AG10803 (cell line): ENCODE measurements around the gene KCNK6.
A peak's percentile ranks its signal among the peaks of the same experiment; 100 is the strongest.

Experiments
- DNase-seq: peaks from one replicate; pipeline ENCODE4 v3.0.0; 2010; ENCODE audit warnings: low read depth
- H3K4me3 ChIP-seq: 2 replicates; pipeline ENCODE4 v1.5.1; 2011; ENCODE audit warnings: mild to moderate bottlenecking, low read length, control low read depth
- CTCF ChIP-seq: conservative IDR thresholded peaks from 2 replicates; pipeline ENCODE4 v1.5.1; 2011; ENCODE audit warnings: mild to moderate bottlenecking, low read length, control low read depth, inconsistent platforms

Gene KCNK6

GRCh38 chr19:38373907-38374331, 54.3 kb downstream of the KCNK6 start:
- no peak for TF ChIP-seq CTCF
- no peak for DNase-seq
- H3K4me3 ChIP-seq = peak overlapping the region; percentile 62

DNA sequence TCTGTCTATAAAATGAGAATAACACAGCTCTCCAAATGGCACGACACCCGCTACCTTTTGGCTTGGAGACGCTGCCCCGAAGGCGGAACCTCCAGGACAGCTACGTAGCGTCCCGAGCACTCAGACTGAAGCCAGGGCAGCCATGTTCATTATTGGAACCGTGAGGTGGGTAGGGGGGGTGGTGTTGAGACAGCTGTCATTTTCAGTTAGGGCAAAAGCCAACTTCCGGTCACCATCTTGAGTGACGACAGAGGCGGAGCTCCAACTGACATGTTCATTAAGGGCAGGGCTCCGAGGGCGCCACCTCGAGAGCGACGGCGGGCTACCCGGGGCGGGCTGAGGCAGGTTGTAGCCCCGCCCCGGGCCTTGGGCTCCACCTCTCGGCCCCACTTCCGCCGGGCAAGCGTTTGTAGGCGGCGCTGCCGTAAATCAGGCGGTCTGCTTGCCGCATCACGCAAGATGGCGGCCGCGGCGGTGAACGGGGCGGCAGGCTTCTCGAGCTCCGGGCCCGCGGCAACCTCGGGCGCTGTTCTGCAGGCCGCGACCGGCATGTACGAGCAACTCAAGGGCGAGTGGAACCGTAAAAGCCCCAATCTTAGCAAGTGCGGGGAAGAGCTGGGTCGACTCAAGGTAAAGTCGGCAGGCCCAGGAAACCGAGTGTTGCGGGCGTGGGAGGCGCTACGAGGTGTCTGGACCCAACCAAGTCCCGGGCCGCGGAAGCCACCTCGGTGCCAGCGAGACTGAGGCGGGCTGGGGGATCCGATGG, 54.9 kb downstream of the KCNK6 start, which contains the start of gene PSMD8:
Gene PSMD8 (plus strand): TSS at position 240 of the 766 bp plus-strand sequence. CDS start 31 bp downstream, at position 271.
- TF ChIP-seq CTCF = no peak; the same call in 1 of the 2 replicates
- peak; percentile 98 for DNase-seq
- H3K4me3 ChIP-seq = peak within 1 kb of the TSS; percentile 90

DNA sequence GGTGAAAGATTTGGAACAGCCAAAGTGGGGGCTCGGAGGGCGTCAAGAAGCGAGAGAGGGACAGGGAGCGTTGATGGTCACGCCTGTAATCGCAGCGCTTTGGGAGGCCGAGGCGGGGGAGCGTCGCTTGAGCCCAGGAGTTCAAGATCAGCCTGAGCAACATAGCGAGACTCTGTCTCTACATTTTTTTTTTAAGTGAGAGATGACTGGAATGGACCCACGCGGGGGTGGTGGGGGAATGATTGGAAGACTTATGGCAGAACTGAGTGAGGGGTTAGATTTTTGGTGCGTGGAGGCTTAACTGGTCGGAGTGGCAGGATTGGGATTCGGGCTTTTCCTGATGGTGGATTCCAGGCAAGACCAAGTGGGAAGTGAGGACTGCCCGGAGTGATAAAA, 55.5 kb downstream of the KCNK6 start:
- no peak for DNase-seq

DNA sequence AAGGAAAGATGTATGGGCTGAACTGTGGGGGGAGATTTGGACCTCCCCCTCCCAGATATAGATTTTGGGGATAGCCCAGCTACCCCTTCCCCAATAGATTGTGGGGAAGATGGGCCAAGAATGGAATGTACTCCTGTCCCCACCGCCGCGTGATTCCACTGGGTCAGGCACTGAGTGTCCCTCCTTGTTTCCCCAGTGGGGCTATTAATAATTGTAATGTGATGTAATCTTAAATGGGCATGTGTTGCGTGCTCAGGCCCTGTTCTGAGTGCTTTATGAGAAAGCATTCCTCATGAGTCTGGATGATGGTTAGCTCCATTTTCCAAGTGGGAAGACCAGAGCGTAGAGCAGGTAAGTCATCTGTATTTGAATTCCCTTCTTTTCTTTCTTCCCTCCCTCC, 56.1 kb downstream of the KCNK6 start:
- no peak for TF ChIP-seq CTCF
- peak overlapping the region; percentile 90 for H3K4me3 ChIP-seq
- peak; percentile 57 for DNase-seq

More for the DNA sequence above, 55.5 kb downstream of the KCNK6 start:
- no peak for TF ChIP-seq CTCF
- peak overlapping the region; percentile 90 for H3K4me3 ChIP-seq

DNA sequence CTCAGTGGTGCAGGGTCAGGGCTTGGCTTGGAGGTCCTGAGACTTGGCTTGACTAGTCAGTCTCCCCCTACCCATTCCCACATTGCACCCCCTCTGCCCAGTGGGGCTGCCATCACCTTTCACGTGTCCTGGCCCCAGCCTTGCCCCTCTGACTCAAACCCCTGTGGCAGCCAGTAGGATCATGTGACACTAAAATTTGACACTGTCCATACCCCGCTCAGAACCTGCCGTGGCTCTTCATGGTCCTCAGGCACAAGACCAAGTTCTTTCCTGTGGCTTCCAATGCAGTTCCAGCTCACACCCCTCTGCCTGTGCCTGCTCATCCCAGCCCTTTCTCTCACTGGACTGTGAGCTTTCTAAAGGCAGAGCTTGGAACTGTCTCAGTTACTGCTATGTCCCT, 56.9 kb downstream of the KCNK6 start:
- no peak for TF ChIP-seq CTCF
- H3K4me3 ChIP-seq = peak overlapping the region; percentile 90
- no peak for DNase-seq

- no peak for TF ChIP-seq CTCF
- DNase-seq = no peak
- H3K4me3 ChIP-seq = no peak overlapping the region
Observed at GRCh38 chr19:38377052-38377451, 57.4 kb downstream of the KCNK6 start.

DNA sequence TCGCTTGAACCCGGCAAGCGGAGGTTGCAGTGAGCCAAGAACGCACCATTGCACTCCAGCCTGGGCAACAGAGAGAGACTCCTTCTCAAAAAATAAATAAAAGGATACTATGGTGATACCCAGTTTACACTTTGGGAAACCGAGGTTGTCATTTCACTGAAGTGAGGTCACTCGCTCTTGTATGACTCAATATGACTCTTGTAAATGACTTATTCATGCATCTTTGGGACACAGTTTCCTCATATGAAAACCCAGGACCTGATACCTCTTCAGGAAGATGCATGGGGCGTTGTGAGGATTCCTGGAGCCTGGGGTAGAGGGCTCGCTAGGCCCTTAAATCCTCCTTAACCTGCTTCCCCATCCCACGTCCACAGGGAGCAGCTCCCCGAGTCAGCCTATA, 59.2 kb downstream of the KCNK6 start:
- no peak for TF ChIP-seq CTCF
- no peak for DNase-seq

More for the DNA sequence above, 59.2 kb downstream of the KCNK6 start:
- H3K4me3 ChIP-seq = no peak overlapping the region
